Skeletal muscle satellite cell (primary cell): Measurements from ENCODE around the gene LZTR1.

Experiments
- H3K27me3 ChIP-seq: 2 replicates; pipeline ENCODE4 v1.7.0; 2013; ENCODE audit warnings: low read length; ENCODE audit not compliant: control insufficient read depth, insufficient read depth
- H3K36me3 ChIP-seq: 2 replicates; pipeline ENCODE4 v1.7.0; 2013; ENCODE audit warnings: mild to moderate bottlenecking, control low read depth, low read length; ENCODE audit not compliant: insufficient read depth
- H3K4me1 ChIP-seq: 2 replicates; pipeline ENCODE4 v1.7.0; 2013; ENCODE audit warnings: low read length; ENCODE audit not compliant: control insufficient read depth, insufficient read depth
- H3K4me2 ChIP-seq: 2 replicates; pipeline ENCODE4 v1.7.0; 2013; ENCODE audit warnings: mild to moderate bottlenecking, low read length
- H3K4me3 ChIP-seq: 2 replicates; pipeline ENCODE4 v1.7.0; 2013; ENCODE audit warnings: low read length
- H3K9ac ChIP-seq: 2 replicates; pipeline ENCODE4 v1.7.0; 2013; ENCODE audit warnings: mild to moderate bottlenecking, low read depth, low read length, moderate library complexity
- H3K9me3 ChIP-seq: replicated peaks from 2 replicates; pipeline ENCODE4 v1.7.0; 2013; ENCODE audit warnings: mild to moderate bottlenecking, control low read depth, low read length

LZTR1 gene

GRCh38 chr22:21020802-21021429 lies 38.8 kb downstream of the LZTR1 start:
- Histone ChIP-seq H3K4me3 (no peak overlapping the region), H3K9ac (no peak overlapping the region), H3K9me3 (no peaks in the 10 kb centered on the region), H3K27me3 (peaks cover 4% of the 10 kb centered on the region), H3K4me1 (peaks cover 6% of the 10 kb centered on the region), H3K4me2 (no peak overlapping the region), H3K36me3 (no peaks in the 10 kb centered on the region)

DNA sequence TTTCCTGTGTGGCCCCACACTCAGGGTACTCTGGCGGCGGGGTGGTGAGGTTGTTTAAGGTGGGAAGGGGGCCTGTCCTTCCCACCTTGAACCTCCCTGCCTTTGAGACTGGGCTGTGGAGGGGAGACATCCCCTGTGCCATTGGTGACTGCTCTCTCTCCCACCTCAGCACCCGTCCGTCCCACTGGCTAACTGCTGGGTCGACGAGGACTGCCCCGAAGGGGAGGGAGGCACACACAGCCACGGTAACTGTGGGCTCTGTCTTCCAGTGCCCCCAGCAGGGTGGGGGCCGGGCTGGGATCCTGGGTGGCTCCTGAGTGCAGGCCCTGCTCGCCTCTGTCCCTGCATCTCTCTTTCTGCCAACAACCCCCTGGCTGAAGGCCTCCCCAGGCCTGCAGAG lies 40.4 kb downstream of the LZTR1 start:
- no peak overlapping the region for H3K9ac ChIP-seq
- H3K36me3 ChIP-seq = no peaks in the 10 kb centered on the region
- peaks cover 12% of the 10 kb centered on the region for H3K27me3 ChIP-seq
- H3K4me3 ChIP-seq = no peak overlapping the region
- H3K4me2 ChIP-seq = no peak overlapping the region
- no peaks in the 10 kb centered on the region for H3K9me3 ChIP-seq
- H3K4me1 ChIP-seq = peaks cover 6% of the 10 kb centered on the region

GRCh38 chr22:21022955-21023614 lies 41.0 kb downstream of the LZTR1 start:
- H3K4me1 ChIP-seq = peaks cover 9% of the 10 kb centered on the region
- no peaks in the 10 kb centered on the region for H3K36me3 ChIP-seq
- peaks cover 13% of the 10 kb centered on the region for H3K27me3 ChIP-seq
- H3K9ac ChIP-seq = no peak overlapping the region
- no peak overlapping the region for H3K4me3 ChIP-seq
- no peak overlapping the region for H3K4me2 ChIP-seq
- H3K9me3 ChIP-seq = no peaks in the 10 kb centered on the region

- Histone ChIP-seq H3K9me3 (no peaks in the 10 kb centered on the region), H3K4me3 (no peak overlapping the region), H3K4me2 (no peak overlapping the region), H3K9ac (no peak overlapping the region), H3K4me1 (peaks cover 9% of the 10 kb centered on the region), H3K36me3 (no peaks in the 10 kb centered on the region), H3K27me3 (peaks cover 32% of the 10 kb centered on the region)
Measured at GRCh38 chr22:21025266-21025665, 43.2 kb downstream of the LZTR1 start.

DNA sequence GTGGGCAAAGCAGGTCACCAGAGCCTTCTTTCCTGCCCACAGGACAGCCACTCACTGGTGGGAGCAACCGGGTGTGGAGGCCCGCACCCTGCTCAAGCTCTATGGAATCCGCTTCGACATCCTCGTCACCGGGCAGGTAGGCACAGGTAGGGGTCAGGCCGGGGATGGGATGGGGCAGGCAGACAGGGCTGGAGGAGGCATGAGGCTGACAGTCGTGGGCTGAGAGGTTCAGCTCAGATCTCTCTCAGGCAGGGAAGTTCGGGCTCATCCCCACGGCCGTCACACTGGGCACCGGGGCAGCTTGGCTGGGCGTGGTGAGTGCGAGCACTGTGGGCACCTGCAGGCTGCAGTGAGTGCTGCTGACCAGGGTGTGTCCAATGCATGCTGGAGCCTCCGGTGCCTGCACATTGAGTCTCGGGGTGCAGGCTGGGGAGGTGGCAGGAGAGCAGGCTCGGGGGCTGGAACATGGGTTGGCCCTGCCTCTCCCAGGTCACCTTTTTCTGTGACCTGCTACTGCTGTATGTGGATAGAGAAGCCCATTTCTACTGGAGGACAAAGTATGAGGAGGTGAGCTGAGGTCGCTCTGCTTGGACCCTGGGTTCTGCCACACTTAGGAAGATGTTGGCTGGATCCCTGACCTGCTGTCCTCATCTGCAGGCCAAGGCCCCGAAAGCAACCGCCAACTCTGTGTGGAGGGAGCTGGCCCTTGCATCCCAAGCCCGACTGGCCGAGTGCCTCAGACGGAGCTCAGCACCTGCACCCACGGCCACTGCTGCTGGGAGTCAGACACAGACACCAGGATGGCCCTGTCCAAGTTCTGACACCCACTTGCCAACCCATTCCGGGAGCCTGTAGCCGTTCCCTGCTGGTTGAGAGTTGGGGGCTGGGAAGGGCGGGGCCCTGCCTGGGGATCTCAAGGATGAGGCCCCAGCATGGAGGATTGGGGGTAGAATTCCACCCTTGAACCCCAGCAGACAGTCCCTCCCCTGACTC lies 44.0 kb downstream of the LZTR1 start:
- Histone ChIP-seq H3K27me3 (peaks cover 40% of the 10 kb centered on the region), H3K4me1 (peaks cover 9% of the 10 kb centered on the region), H3K36me3 (no peaks in the 10 kb centered on the region), H3K4me2 (no peak overlapping the region), H3K4me3 (no peak overlapping the region), H3K9ac (no peak overlapping the region), H3K9me3 (no peaks in the 10 kb centered on the region)

DNA sequence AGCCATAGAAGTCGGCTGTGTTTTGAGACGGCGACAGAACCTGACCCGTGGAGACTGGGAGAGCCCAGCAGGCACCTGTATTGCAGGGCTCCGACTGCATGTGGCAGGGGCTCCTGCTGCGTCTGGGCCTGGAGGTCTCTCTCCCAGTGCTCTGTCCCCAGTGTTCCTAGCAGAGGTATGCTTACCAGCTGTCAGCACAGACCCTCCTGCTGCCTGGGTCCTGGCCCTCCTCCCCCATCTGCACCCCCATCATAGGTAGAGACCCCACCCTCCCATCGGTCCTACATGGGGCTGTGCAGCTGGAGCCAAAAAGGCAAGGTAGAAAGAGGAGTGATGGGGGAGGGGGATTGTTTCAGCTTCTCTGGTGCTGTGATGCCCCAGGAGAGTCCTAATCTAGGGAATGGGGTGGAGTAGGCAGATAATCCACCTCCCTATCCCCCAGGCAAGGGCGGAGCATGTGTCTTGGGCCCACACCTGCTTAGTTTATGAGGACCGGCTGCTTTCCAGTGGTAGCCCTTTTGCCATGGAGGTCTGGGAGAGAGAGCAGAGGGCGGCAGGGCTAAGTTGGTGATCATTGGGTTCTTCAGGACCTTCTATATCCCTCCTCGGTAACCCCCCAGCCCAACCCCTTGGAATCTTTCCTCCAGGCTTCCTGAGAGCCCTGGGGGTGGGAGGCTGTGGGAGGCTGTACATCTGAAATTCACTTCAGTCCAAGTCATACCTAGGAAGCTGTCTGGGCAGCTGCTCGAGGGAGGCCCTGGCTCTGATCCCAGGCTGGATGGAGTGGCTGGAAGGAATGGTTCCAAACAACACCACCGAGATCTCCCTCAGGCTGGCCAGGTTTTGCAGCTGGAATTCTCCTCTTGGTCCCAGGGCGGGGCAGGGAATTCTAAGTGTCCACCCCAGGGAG lies 44.9 kb downstream of the LZTR1 start:
- Histone ChIP-seq H3K36me3 (no peaks in the 10 kb centered on the region), H3K9ac (no peak overlapping the region), H3K9me3 (no peaks in the 10 kb centered on the region), H3K4me1 (peaks cover 12% of the 10 kb centered on the region), H3K4me2 (peak overlapping the region; percentile 33), H3K27me3 (peaks cover 50% of the 10 kb centered on the region), H3K4me3 (no peak overlapping the region)

DNA sequence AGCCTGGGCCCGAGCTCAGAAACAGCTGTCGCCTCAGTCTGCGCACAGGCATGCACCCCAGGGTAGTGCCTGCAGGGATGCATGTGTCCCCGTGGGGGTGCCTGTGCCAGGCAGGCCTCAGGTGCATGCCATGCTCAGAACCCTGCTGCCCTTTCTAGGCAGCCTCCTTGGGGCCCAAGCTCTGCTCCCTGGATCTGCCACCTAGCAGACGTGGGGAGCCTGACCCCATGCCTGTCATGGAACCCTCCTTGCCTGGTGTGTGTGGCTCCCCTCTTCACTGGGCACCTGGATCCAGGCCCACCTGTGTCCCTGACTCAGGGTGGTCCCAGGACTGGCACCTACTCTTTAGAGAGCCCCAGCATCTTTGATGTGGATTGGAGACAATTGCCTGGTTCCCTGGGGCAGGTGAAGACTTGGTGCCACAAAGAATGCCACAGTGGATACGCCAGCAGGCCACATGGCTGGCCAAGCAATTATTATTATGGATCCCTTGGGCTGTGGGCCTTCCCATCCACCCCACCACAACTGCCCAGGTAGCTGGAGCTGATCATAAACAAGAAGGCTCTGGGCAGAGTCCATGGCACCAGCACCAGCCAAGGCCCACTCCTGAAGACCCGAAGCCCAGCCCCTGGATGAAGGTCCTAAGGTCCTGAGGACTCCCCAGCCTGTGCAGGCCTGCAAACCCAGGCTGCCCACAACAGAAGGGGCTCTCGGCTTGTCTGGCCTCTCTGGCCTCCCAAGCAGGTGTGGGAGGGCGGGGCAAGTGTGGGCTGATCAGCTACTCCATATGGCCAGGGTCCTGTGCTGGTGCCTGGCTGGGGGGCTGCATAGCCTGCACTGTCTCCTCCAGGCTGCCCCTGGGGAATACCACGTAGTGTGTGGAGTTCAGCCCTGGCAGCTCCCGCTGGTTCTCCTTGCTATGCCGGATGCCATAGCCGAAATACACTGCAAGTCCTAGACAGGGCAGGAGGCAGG lies 46.5 kb downstream of the LZTR1 start:
- Histone ChIP-seq H3K4me1 (peaks cover 15% of the 10 kb centered on the region), H3K36me3 (no peaks in the 10 kb centered on the region), H3K4me3 (no peak overlapping the region), H3K9me3 (no peaks in the 10 kb centered on the region), H3K9ac (no peak overlapping the region), H3K4me2 (no peak overlapping the region), H3K27me3 (peaks cover 62% of the 10 kb centered on the region)

- no peaks in the 10 kb centered on the region for H3K36me3 ChIP-seq
- H3K4me3 ChIP-seq = no peak overlapping the region
- H3K9me3 ChIP-seq = no peaks in the 10 kb centered on the region
- no peak overlapping the region for H3K9ac ChIP-seq
- peaks cover 67% of the 10 kb centered on the region for H3K27me3 ChIP-seq
- no peak overlapping the region for H3K4me2 ChIP-seq
- H3K4me1 ChIP-seq = peaks cover 15% of the 10 kb centered on the region
Measured at GRCh38 chr22:21029486-21030025, 47.5 kb downstream of the LZTR1 start.

DNA sequence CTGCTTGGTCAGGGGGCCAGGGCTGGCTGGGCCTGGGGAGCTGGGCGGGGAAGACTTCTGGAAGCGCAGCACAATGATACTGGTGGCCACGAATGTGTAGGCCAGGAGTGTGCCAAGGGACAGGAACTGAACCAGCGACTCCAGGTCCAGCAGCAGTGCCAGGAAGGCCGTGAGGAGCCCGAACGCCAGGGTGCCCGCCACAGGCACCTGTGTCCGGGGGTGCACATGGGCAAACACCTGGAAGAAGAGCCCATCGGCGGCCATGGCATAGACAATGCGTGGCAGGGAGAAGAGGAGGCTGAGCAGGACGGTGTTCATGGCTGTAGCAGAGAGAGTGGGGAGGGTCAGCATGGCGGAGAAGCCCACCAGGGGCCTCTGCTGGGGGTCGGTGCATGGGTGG lies 47.9 kb downstream of the LZTR1 start:
- no peak overlapping the region for H3K4me2 ChIP-seq
- H3K9ac ChIP-seq = no peak overlapping the region
- no peaks in the 10 kb centered on the region for H3K9me3 ChIP-seq
- H3K36me3 ChIP-seq = no peaks in the 10 kb centered on the region
- H3K4me1 ChIP-seq = peaks cover 15% of the 10 kb centered on the region
- H3K4me3 ChIP-seq = no peak overlapping the region
- peaks cover 67% of the 10 kb centered on the region for H3K27me3 ChIP-seq
